ENCODE data around the gene PAK6.

PAK6 gene

DNA sequence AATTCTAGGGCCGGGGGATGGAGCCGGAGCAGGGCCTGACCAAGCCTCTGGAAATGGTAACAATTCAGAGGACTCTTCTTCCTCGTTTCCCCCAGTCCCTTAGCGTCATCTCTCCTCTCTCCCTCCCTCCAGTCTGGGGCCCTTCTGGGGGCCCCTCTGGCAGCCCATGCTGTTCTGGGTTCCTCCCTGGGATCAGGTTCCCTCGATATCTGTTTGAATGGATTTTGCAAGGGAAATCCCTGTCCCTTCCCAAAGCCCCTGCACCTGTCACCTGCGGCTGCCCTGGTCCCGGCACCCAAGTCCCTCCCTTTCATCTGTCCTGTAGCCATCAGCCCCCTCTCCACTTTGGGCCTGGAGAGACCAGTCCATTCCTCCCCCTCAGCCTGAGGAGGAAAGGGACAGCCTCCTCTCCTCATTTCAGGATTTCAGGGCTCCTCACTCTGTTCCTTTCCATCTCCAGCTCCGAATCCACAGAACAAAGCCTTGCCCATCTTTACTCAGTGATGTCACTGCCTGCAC lies 70.5 kb downstream of the PAK6 start:
- CTCF ChIA-PET, result interaction anchor here (0.7 to 24.3 kb wide), 12 partner anchors 8 to 280 kb away, joined by 3 to 500 read pairs (median 16); partner anchors contain the start of genes ANKRD63, CCDC9B, INAFM2 and IVD

DNA sequence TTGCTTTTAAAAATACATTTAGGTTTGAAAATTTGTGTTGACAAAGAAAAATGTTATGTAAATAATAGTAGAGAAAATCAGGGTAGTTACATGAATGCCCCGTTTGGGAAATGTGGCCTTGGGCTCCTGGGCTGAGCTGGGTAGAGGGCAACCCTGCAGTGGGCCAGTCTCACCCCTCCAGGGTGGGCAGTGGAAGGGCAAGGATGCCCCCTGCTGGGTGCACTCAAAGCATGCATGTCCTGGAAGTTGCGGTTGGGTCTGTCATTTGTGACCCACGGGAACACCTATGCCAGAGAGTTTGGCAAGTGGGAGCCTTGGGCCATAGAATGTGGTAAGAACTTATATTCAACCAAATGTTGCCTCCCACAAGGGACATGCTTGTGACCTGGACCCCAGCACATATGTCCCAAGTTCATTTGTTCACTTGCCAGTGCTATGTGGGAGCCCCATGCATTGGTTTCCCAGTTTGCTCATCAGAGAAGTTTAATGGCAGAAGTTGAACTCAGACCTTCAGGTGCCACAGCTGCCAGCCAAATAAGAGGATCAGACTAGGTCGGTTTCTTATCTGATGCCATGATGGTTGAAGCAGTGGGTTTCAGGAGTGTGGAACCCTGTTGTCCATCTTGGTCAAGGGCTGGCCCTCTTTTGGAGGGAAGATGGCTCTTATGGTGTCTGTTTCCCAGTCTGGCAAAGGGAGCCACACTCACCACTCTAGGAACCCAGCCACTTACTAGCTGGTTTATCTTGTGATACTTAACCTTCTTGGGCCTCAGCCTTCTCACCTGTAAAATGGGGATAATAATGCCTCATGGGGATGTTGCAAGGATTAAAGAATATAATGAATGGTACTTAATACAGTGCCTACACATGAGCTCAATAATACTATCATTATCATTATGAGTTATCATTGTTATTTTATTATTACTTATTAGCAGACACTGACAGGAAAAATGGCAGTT lies 71.4 kb downstream of the PAK6 start:
- CTCF ChIA-PET, result interaction anchor here (0.7 to 24.3 kb wide), 14 partner anchors 9 to 279 kb away, joined by 3 to 500 read pairs (median 13); partner anchors contain the start of genes ANKRD63, CCDC9B, INAFM2 and IVD

More for the DNA sequence above, 70.5 kb downstream of the PAK6 start:
- no peak overlapping the region for H3K4me3 ChIP-seq (ENCODE audit: low read depth, low read length)
- POLR2A ChIA-PET, result no interaction called here
- DNase-seq (ENCODE audit: low read depth, low spot score), result no peak
- TF ChIP-seq, protein P1, sequence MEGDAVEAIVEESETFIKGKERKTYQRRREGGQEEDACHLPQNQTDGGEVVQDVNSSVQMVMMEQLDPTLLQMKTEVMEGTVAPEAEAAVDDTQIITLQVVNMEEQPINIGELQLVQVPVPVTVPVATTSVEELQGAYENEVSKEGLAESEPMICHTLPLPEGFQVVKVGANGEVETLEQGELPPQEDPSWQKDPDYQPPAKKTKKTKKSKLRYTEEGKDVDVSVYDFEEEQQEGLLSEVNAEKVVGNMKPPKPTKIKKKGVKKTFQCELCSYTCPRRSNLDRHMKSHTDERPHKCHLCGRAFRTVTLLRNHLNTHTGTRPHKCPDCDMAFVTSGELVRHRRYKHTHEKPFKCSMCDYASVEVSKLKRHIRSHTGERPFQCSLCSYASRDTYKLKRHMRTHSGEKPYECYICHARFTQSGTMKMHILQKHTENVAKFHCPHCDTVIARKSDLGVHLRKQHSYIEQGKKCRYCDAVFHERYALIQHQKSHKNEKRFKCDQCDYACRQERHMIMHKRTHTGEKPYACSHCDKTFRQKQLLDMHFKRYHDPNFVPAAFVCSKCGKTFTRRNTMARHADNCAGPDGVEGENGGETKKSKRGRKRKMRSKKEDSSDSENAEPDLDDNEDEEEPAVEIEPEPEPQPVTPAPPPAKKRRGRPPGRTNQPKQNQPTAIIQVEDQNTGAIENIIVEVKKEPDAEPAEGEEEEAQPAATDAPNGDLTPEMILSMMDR (IDR thresholded peaks at IDR 0.05; ENCODE audit: insufficient read depth, low read length, missing control alignments), result no peak

DNA sequence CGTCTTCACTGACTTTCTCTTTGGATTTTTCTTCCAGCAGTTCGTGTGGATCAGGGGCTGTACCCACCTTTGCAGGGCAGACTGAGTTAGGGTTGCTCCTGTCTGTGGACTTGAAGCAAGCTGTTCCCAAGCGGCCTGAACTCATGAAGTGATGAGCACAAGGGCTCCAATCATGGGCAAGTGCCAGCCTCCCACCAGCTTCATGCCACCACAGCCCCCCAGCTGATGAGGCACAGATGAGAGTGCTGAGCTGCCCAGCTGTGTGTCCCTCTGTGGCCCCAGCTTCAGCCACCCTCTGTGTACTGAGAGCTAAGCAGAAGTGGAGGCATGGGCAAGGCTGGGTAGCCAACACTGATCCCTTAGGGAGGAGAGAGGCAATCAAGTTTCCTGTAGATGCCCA lies 72.1 kb downstream of the PAK6 start:
- CTCF ChIA-PET, result interaction anchor here (0.9 to 24.3 kb wide), 11 partner anchors 9 to 149 kb away, joined by 3 to 500 read pairs (median 17); partner anchors contain the start of genes ANKRD63, CCDC9B, INAFM2 and IVD
- TF ChIP-seq, protein P1 (IDR thresholded peaks at IDR 0.05; ENCODE audit: insufficient read depth, low read length, missing control alignments), result no peak
- no peak for DNase-seq (ENCODE audit: low read depth, low spot score)
- POLR2A ChIA-PET, result no interaction called here
- no peak overlapping the region for H3K4me3 ChIP-seq (ENCODE audit: low read depth, low read length)

More for the DNA sequence above, 71.4 kb downstream of the PAK6 start:
- H3K4me3 ChIP-seq (ENCODE audit: low read depth, low read length), result no peak overlapping the region
- POLR2A ChIA-PET, result no interaction called here
- TF ChIP-seq, protein P1 (IDR thresholded peaks at IDR 0.05; ENCODE audit: insufficient read depth, low read length, missing control alignments), result peak; percentile 67
- DNase-seq (ENCODE audit: low read depth, low spot score), result no peak

DNA sequence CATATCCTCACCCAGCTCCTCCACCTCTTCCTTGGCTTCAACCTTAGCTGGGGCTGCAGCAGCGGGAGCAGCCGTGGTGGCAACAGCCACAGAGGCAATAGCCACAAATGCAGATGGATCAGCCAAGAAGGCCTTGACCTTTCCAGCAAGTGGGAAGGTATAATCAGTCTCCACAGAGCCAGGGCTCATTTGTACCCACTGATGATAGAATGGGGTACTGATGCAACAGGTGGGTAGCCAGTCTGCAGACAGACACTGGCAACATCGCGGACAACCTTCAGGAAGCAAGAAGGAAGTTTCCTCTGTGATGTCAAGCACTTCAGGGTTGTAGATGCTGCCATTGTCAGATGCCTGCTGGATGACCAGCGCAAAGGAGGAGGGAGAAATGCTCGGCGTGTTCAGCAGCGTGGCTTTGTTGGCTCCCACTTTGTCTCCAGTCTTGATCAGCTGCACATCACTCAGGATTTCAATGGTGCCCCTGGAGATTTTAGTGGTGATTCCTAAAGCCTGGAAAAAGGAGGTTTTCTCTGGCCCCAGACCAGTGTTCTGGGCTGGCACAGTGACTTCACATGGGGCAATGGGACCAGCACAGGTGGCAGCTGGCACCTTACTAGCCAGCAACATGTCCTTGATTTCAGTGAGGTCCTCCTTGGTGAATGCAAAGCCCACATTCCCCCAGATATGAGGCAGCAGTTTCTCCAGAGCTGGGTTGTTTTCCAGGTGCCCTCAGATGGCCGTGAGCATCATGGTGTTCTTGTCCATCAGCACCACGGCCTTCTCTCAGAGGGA lies 73.7 kb downstream of the PAK6 start:
- CTCF ChIA-PET, result interaction anchor here (0.8 to 24.3 kb wide), 6 partner anchors 8 to 110 kb away, joined by 4 to 500 read pairs (median 216); partner anchors contain the start of genes ANKRD63, CCDC9B and INAFM2
- POLR2A ChIA-PET, result interaction anchor here (0.5 kb wide), 1 partner anchor 17 kb away, joined by 3 read pairs; no protein-coding TSS in a partner anchor
- no peak for DNase-seq (ENCODE audit: low read depth, low spot score)
- TF ChIP-seq, protein P1 (IDR thresholded peaks at IDR 0.05; ENCODE audit: insufficient read depth, low read length, missing control alignments), result no peak
- no peak overlapping the region for H3K4me3 ChIP-seq (ENCODE audit: low read depth, low read length)

DNA sequence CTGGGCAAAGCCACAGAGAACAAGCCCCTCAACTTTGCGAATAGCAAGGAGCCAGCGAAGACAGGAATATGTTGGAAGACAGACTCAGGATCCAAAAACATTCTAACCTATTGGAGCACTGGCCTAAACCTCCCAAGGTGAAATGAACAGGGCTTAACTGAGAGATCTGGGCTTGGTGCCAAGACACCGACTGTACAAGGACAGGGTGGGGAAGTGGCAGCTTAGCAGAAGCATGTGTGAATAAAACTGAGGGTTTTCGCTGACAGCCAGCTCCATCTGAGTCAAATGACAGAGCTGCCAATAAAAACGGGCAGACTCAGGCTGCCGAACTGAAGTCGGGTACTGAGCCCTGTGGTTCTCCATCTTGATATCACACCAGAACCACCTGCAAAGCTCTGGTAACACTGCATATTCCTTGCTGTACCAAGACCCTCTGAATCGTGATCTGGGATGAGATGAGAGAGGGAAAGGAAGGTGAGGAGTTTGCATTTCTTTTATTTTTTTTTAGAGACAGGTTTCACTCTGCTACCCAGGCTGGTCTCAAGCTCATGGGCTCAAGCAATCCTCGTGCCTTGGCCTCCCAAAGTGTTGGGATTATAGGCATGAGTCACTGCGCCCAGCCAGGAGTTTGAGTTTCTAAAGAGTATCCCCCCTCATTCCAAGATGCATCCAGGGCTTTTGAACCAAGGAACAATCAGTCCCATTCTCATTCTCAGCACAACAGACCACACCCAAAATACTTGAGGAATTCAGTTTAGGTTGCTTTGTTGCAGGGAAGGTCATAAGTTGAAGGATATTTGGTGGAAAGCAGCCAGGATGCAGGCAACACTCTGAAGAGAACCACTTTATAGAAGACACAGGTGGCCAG lies 74.9 kb downstream of the PAK6 start:
- H3K4me3 ChIP-seq (ENCODE audit: low read depth, low read length), result no peak overlapping the region
- CTCF ChIA-PET, result interaction anchor here (1.0 to 24.3 kb wide), 6 partner anchors 6 to 96 kb away, joined by 3 to 500 read pairs (median 216); partner anchors contain the start of genes ANKRD63, CCDC9B and INAFM2
- TF ChIP-seq, protein P1 (IDR thresholded peaks at IDR 0.05; ENCODE audit: insufficient read depth, low read length, missing control alignments), result no peak
- no peak for DNase-seq (ENCODE audit: low read depth, low spot score)
- POLR2A ChIA-PET, result no interaction called here

Data from AG04449 (cell line).